WTC11 (cell line): ENCODE results near the gene RAB26.

Source experiments
- CTCF ChIP-seq: fragments of 200-600 bp; IDR thresholded peaks from 2 replicates; pipeline ENCODE4 v1.8.0; 2022; ENCODE audit warnings: antibody characterized with exemption
- MYBL2 ChIP-seq: sonication (generic); formaldehyde crosslinking; IDR thresholded peaks from 2 replicates; pipeline ENCODE4 v1.8.1; 2023; ENCODE audit warnings: mild to moderate bottlenecking, moderate library complexity, missing genetic modification reagents
- NFYB ChIP-seq: sonication (generic); formaldehyde crosslinking; conservative IDR thresholded peaks from 2 replicates; pipeline ENCODE4 v1.8.0; 2022; ENCODE audit warnings: low read depth, missing genetic modification reagents

DNA sequence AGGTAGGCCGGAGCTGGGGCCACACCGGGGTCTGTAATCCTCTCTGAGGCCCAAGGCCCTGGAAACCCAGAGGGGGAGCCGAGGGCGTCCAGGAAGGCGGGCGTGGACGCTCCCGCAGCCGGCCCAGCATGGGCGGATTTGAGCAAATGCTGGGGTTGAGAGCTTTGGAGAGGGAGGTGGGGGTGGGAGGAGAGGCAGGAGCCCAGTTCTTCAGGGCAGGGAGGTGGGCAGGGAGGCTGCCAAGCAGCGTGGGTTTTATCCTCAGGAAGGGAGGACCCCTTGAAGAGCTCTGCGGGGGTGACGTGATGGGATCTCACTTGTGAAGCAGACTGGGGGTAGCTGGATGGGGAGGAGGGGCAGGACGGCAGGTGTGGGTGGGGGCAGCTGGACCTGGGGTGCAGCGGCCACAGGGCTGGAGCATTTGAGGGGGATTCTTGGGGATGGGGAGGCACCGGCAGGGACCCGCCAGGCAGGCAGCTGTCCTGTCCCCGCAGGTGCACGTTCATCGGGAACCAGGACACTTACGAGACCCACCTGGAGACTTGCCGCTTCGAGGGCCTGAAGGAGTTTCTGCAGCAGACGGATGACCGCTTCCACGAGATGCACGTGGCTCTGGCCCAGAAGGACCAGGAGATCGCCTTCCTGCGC is 24.4 kb downstream of the RAB26 start:
- no peak for TF ChIP-seq CTCF
- TF ChIP-seq NFYB (CRISPR knock-in tag), result no peak
- TF ChIP-seq MYBL2, result no peak
